Pancreas (tissue), 10 donors: ENCODE data around the gene TYRP1. TPM values are rescaled to one million over a fixed set of nuclear protein-coding genes. Genes with fewer than 3 reads are reported as not detected.

ENCODE experiments used
- ATAC-seq, 4 donors: fragments of 200-7000 bp; cut with Tn5 transposase; one replicate each; pipeline versions ENCODE4 v1.8.0 to v1.9.1; 2020; ENCODE audit warnings: mild to moderate bottlenecking in 4 of 4, moderate library complexity in 4 of 4
- DNase-seq, 6 donors: peaks; one replicate each; pipeline ENCODE4 v3.0.0-alpha.2; 2020
- FAIRE-seq: peaks from 2 replicates; lab custom pipeline; 2012; peaks lifted over from hg19 to GRCh38; lab: Jason Lieb, UNC
- H3K27ac ChIP-seq, 4 donors: fragments of 200-600 bp; sonication (generic); 1 replicate in 3 of 4; 2 replicates in 1 of 4; pipeline versions ENCODE4 v1.5.0 to v1.8.0; 2020
- H3K27me3 ChIP-seq, 4 donors: fragments of 200-600 bp; one replicate each; pipeline ENCODE4 v1.8.0; 2021
- H3K36me3 ChIP-seq, 3 donors: fragments of 200-600 bp; sonication (generic) in 1 of 3; one replicate each; pipeline versions ENCODE4 v1.5.0 to v1.8.0; 2020 to 2021
- H3K4me1 ChIP-seq, 3 donors: fragments of 200-600 bp; one replicate each; pipeline ENCODE4 v1.8.0; 2021
- H3K4me3 ChIP-seq, 4 donors: fragments of 200-600 bp; sonication (generic) in 2 of 4; one replicate each; pipeline versions ENCODE4 v1.5.0 to v1.8.0; 2020 to 2021
- H3K9me3 ChIP-seq, 4 donors: fragments of 200-600 bp; one replicate each; pipeline ENCODE4 v1.8.0; 2021
- CTCF ChIP-seq, 4 donors: fragments of 200-600 bp; sonication (generic) in 3 of 4; IDR thresholded peaks; one replicate each; pipeline versions ENCODE4 v1.5.0 to v1.8.0; 2021; ENCODE audit warnings: antibody characterized with exemption in 4 of 4
- WGBS, 2 donors: extraction: QIAGEN DNeasy Blood & Tissue Kit; methylation state at CpG; one replicate each; pipeline ENCODE4 v1.1.7; 2013; 5-methylcytosine and 5-hydroxymethylcytosine counted together
- intact Hi-C, 3 donors: fragments of 100-400 bp; cut with DNase I; formaldehyde crosslinking; loops; one replicate each; pipeline versions ENCODE4 v1.11.1 to v1.14.2; 2022
- polyA plus RNA-seq, 2 donors: library from polyadenylated mRNA; stranded (reverse); fragments of 200-250 nt; gene quantifications; one replicate each; pipeline ENCODE4 v1.2.3, GENCODE V29; 2013
- total RNA-seq, 6 donors: library from RNA; stranded (reverse); fragmentation: NEBNext Ultra II Directional in 4 of 6; extraction: Animal tissue kit (Norgen Biotek cat#: 25700) in 4 of 6; gene quantifications; one replicate each; pipeline versions ENCODE4 v1.2.1 to v1.2.4, GENCODE V29; 2021 to 2023
- donor health status: healthy with polysubstance abuse.
- donor health status: DM: no; HTN: no; CAD: no; lungs with moderate emphysema.
- donor health status: DM: no; HTN: no; CAD: no.
- donor health status: control.
- donor health status: control.
- donor health status: Bipolar disorder and iron deficiency.
- donor health status: DM: yes; HTN: yes; CAD: no.
- donor health status: DM: no; HTN: no; CAD: no.
- donor health status: DM: no; HTN: no; CAD: no.
- donor health status: DM: yes; HTN: yes; CAD: no.

The TYRP1 gene
- total and polyA plus RNA-seq, 8 donors = 0.14 to 0.23 TPM; not detected in 6

GRCh38 chr9:12759761-12760160, 66.6 kb downstream of the TYRP1 start:
- H3K9me3 ChIP-seq = no peaks in the 10 kb centered on the region
- H3K36me3 ChIP-seq = no peaks in the 10 kb centered on the region
- H3K4me3 ChIP-seq = no peak overlapping the region
- no peaks in the 10 kb centered on the region for H3K27me3 ChIP-seq
- ATAC-seq = no peak
- 58 to 69% methylated on average over 1 of the region's 1 CpG for WGBS, 2 donors
- no peak overlapping the region for H3K27ac ChIP-seq
- H3K4me1 ChIP-seq = no peaks in the 10 kb centered on the region
- no peak for FAIRE-seq
- DNase-seq = no peak
- intact Hi-C loops = no loop called here
- TF ChIP-seq CTCF (IDR thresholded peaks at IDR 0.05) = no peak

Other genes starting within 250 kb of the TYRP1 start
- gene LURAP1L, start 81.6 kb downstream of the TYRP1 start, total RNA-seq = 10 to 100 TPM in 5 of 6 donors, 1 to 10 TPM in 1; 6.5 to 21.1 (median 13.7) TPM
- gene LURAP1L, start 81.6 kb downstream of the TYRP1 start, polyA plus RNA-seq = 10 to 100 TPM; 10.9 to 11.3 TPM